CD4-positive, alpha-beta T cell treated with Interleukin-4 for 4 hours (primary cell): Measurements from ENCODE around the gene TARP.

Experiments
- DNase-seq: peaks from one replicate; pipeline ENCODE4 v3.0.0-alpha.2; 2020

TARP gene

GRCh38 chr7:38211940-38212339 lies 61.5 kb downstream of the TARP start:
- no peak for DNase-seq

GRCh38 chr7:38211486-38211885 lies 62.0 kb downstream of the TARP start:
- no peak for DNase-seq
